IPS-20b (cell line): ENCODE results near the gene FBP2.

Experiments
- H3K27ac ChIP-seq: one replicate; pipeline ENCODE4 v1.5.1; 2013; ENCODE audit warnings: low read length
- H3K27me3 ChIP-seq: 2 replicates; pipeline ENCODE4 v1.6.1; 2013; ENCODE audit warnings: mild to moderate bottlenecking, low read length, inconsistent platforms; ENCODE audit not compliant: insufficient read depth
- H3K36me3 ChIP-seq: 2 replicates; pipeline ENCODE4 v1.6.1; 2013; ENCODE audit warnings: low read depth, mild to moderate bottlenecking, inconsistent platforms, low read length, moderate library complexity; ENCODE audit not compliant: insufficient read depth
- H3K4me1 ChIP-seq: 2 replicates; pipeline ENCODE4 v1.6.1; 2013; ENCODE audit warnings: mild to moderate bottlenecking, control low read depth, inconsistent platforms, low read length, moderate library complexity; ENCODE audit not compliant: insufficient read depth
- H3K4me3 ChIP-seq: 2 replicates; pipeline ENCODE4 v1.5.1; 2013; ENCODE audit warnings: mild to moderate bottlenecking, low read length, inconsistent platforms
- H3K9ac ChIP-seq: 2 replicates; pipeline ENCODE4 v1.6.1; 2013; ENCODE audit warnings: low read depth, mild to moderate bottlenecking, inconsistent platforms, low read length, moderate library complexity
- H3K9me3 ChIP-seq: 2 replicates; pipeline ENCODE4 v1.6.1; 2013; ENCODE audit warnings: mild to moderate bottlenecking, low read depth, low read length, inconsistent platforms; ENCODE audit not compliant: insufficient read depth

The FBP2 gene

GRCh38 chr9:94625835-94626234 lies 32.2 kb upstream of the FBP2 start:
- H3K27ac ChIP-seq: no peak overlapping the region
- H3K27me3 ChIP-seq: no peaks in the 10 kb centered on the region
- peaks cover under 1% of the 10 kb centered on the region; the same call in 1 of the 2 replicates for H3K4me1 ChIP-seq
- no peaks in the 10 kb centered on the region for H3K9me3 ChIP-seq
- H3K36me3 ChIP-seq: no peaks in the 10 kb centered on the region
- no peak overlapping the region for H3K4me3 ChIP-seq
- H3K9ac ChIP-seq: no peak overlapping the region

- Histone ChIP-seq H3K9ac (no peak overlapping the region), H3K36me3 (no peaks in the 10 kb centered on the region), H3K9me3 (no peaks in the 10 kb centered on the region), H3K4me3 (no peak overlapping the region), H3K27ac (no peak overlapping the region), H3K27me3 (no peaks in the 10 kb centered on the region), H3K4me1 (no peaks in the 10 kb centered on the region)
Measured at GRCh38 chr9:94624629-94625028, 31.0 kb upstream of the FBP2 start.

- Histone ChIP-seq H3K36me3 (no peaks in the 10 kb centered on the region), H3K9ac (no peak overlapping the region), H3K4me3 (no peak overlapping the region), H3K9me3 (no peaks in the 10 kb centered on the region), H3K27ac (no peak overlapping the region), H3K27me3 (no peaks in the 10 kb centered on the region), H3K4me1 (no peaks in the 10 kb centered on the region)
Measured at GRCh38 chr9:94623253-94623652, 29.6 kb upstream of the FBP2 start.

- H3K9me3 ChIP-seq: no peaks in the 10 kb centered on the region
- H3K4me3 ChIP-seq: no peak overlapping the region
- no peaks in the 10 kb centered on the region for H3K36me3 ChIP-seq
- H3K9ac ChIP-seq: no peak overlapping the region
- no peaks in the 10 kb centered on the region for H3K4me1 ChIP-seq
- H3K27me3 ChIP-seq: no peaks in the 10 kb centered on the region
- H3K27ac ChIP-seq: no peak overlapping the region
Measured at GRCh38 chr9:94622087-94622800, 28.6 kb upstream of the FBP2 start.

GRCh38 chr9:94619026-94619425 lies 25.4 kb upstream of the FBP2 start:
- no peak overlapping the region for H3K9ac ChIP-seq
- H3K4me1 ChIP-seq: no peaks in the 10 kb centered on the region
- H3K36me3 ChIP-seq: no peaks in the 10 kb centered on the region
- H3K27ac ChIP-seq: no peak overlapping the region
- no peak overlapping the region for H3K4me3 ChIP-seq
- H3K9me3 ChIP-seq: no peaks in the 10 kb centered on the region
- H3K27me3 ChIP-seq: no peaks in the 10 kb centered on the region

- H3K27ac ChIP-seq: no peak overlapping the region
Measured at GRCh38 chr9:94613003-94613402, 19.4 kb upstream of the FBP2 start.

GRCh38 chr9:94612071-94612470 lies 18.4 kb upstream of the FBP2 start:
- no peaks in the 10 kb centered on the region for H3K9me3 ChIP-seq
- no peak overlapping the region for H3K4me3 ChIP-seq
- H3K27me3 ChIP-seq: peaks cover 3% of the 10 kb centered on the region; the same call in 1 of the 2 replicates
- no peaks in the 10 kb centered on the region for H3K36me3 ChIP-seq
- H3K27ac ChIP-seq: no peak overlapping the region
- no peak overlapping the region for H3K9ac ChIP-seq
- peaks cover 3% of the 10 kb centered on the region; the same call in 1 of the 2 replicates for H3K4me1 ChIP-seq

More at GRCh38 chr9:94613003-94613402, 19.4 kb upstream of the FBP2 start:
- peaks cover 3% of the 10 kb centered on the region; the same call in 1 of the 2 replicates for H3K4me1 ChIP-seq
- no peak overlapping the region for H3K4me3 ChIP-seq
- no peaks in the 10 kb centered on the region for H3K36me3 ChIP-seq
- no peak overlapping the region for H3K9ac ChIP-seq
- no peaks in the 10 kb centered on the region for H3K27me3 ChIP-seq
- no peaks in the 10 kb centered on the region for H3K9me3 ChIP-seq

- Histone ChIP-seq H3K36me3 (no peaks in the 10 kb centered on the region), H3K9me3 (no peaks in the 10 kb centered on the region), H3K27me3 (peaks cover 5% of the 10 kb centered on the region; the same call in 1 of the 2 replicates), H3K27ac (no peak overlapping the region), H3K9ac (no peak overlapping the region), H3K4me3 (no peak overlapping the region), H3K4me1 (peaks cover 3% of the 10 kb centered on the region; the same call in 1 of the 2 replicates)
Measured at GRCh38 chr9:94611638-94612068, 18.0 kb upstream of the FBP2 start.

GRCh38 chr9:94610181-94610606 lies 16.6 kb upstream of the FBP2 start:
- Histone ChIP-seq H3K27me3 (peaks cover 5% of the 10 kb centered on the region; the same call in 1 of the 2 replicates), H3K4me1 (peaks cover 3% of the 10 kb centered on the region; the same call in 1 of the 2 replicates), H3K27ac (no peak overlapping the region), H3K4me3 (no peak overlapping the region), H3K36me3 (no peaks in the 10 kb centered on the region), H3K9me3 (no peaks in the 10 kb centered on the region), H3K9ac (no peak overlapping the region)

GRCh38 chr9:94607423-94607691 lies 13.7 kb upstream of the FBP2 start:
- peaks cover 7% of the 10 kb centered on the region; the same call in 1 of the 2 replicates for H3K4me1 ChIP-seq
- H3K27ac ChIP-seq: no peak overlapping the region
- no peak overlapping the region for H3K4me3 ChIP-seq
- H3K36me3 ChIP-seq: no peaks in the 10 kb centered on the region
- H3K9ac ChIP-seq: no peak overlapping the region; the same call in 1 of the 2 replicates
- no peaks in the 10 kb centered on the region for H3K9me3 ChIP-seq
- H3K27me3 ChIP-seq: peaks cover 5% of the 10 kb centered on the region; the same call in 1 of the 2 replicates

GRCh38 chr9:94606646-94607422 lies 13.2 kb upstream of the FBP2 start:
- H3K4me1 ChIP-seq: peaks cover 7% of the 10 kb centered on the region; the same call in 1 of the 2 replicates
- H3K27ac ChIP-seq: no peak overlapping the region
- H3K4me3 ChIP-seq: no peak overlapping the region
- peaks cover 5% of the 10 kb centered on the region; the same call in 1 of the 2 replicates for H3K27me3 ChIP-seq
- H3K36me3 ChIP-seq: no peaks in the 10 kb centered on the region
- H3K9ac ChIP-seq: no peak overlapping the region
- H3K9me3 ChIP-seq: no peaks in the 10 kb centered on the region
